NCI-H2081 treated with DMSO at 0.1 percent for 48 hours (cell line): ENCODE measurements around the gene RPL35A.
"Not testable (repeated sequence)": the region's sequence is repeated elsewhere in the genome, so short reads cannot be mapped to it uniquely, and the experiment has no call there.

Experiments
- DNase-seq: peaks from one replicate; lab custom pipeline; 2025; lab: John Stamatoyannopoulos, UW

Gene RPL35A

DNA sequence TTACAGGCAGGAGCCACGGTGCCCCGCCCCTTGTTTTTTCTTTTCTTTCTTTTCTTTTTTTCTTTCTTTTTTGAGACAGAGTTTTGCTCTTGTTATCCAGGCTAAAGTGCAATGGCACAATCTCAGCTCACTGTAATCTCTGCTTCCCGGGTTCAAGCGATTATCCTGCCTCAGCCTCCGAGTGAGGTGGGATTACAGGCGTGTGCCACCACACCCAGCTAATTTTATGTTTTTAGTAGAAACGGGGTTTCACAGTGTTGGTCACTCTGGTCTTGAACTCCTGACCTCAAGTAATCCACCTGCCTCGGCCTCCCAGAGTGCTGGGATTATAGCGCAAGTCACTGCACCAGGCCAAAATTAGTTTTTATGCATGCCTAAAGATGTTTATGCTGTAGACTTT is 2.5 kb downstream of the RPL35A start:
- no peak for DNase-seq

DNA sequence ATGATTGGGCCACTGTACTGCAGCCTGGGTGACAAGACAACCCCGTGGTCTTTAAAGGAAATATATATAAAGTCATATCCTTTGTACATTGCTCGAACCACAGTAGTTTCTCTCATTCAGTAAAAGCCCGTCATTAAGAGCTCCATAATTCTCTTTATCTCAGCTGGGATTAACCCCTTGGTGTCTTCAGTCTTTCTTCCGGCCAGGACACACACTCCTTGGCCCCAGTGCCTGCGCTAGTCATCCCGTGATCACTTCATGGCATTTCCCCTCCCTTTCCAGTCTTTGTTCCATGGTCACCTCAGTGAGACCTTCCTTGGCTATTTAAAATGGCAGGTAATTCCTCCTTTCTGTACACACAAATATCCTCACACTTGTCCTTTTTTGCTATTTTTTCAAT is 3.3 kb downstream of the RPL35A start:
- no peak for DNase-seq

DNA sequence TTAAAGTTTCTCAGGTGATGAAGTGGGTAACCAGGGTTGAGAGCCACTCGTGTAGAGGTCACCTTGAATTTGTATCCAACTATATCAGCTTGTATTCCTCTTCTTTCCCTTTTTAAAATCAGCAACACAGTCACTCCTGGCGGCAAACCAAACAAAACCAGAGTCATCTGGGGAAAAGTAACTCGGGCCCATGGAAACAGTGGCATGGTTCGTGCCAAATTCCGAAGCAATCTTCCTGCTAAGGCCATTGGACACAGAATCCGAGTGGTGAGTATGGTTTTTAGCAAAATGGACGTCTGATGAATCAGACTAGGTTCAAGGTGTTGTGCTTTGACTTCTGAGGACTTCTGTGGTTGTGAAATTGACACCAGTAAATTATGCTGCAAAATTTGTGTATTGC is 3.9 kb downstream of the RPL35A start:
- DNase-seq, result no peak

DNA sequence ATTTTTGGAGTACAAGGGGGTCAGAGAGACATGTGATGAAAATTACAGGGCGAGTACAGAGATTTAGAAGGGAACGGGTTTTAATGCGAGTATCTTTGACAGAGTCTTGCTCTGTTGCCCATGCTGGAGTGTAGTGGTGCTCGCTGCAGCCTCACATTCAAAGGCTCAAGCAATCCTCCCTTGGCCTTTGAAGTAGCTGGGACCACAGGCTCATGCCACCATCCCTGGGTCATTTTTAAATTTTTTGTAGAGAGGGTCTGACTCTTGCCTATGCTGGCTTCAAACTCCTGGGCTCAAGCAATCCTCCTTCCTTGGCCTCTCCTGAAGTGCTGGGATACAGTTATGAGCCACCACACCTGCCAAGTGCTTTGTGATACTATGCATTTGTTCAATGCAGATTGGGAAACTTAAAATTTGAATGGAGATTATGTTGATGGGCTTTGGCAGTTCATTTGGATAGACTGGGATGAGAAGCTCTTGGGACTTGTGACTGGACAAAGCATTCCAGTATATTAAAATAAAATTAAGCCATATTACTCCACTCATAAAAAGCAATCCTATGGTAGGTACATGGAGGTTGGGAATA is 6.0 kb downstream of the RPL35A start:
- DNase-seq, result no peak

DNA sequence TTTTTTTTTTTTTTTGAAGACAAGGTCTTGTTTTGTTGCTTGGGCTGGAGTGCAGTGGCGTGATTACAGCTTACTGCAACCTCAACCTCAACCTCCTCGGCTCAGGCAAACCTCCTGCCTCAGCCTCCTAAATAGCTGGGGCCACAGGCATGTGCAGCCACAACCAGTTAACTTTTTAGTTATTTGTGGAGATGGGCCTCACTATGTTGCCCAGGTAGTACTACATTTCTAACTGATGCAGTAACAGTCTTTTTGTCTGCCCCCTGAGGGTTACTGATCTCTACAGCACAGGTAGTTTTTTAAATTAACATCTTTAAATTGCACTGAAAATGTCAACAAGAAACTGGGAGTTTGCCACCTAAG is 6.6 kb downstream of the RPL35A start:
- DNase-seq, result no peak

DNA sequence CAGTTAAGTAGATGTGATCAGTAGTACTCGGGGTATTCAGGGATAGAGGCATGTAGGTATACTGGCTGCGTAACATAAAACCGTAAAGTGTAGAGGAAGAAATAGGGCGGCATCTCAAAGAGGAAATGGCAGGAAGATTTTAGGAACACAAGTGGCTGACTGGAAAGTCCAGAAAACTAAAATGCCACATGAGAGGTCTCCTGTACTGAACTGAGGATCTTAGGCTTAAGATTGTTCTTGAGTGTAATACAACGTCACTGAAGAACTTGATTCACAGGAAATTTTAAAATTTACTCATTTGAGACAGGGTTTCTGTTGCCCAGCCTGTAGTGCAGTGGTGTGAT is 7.8 kb downstream of the RPL35A start:
- DNase-seq, result no peak

DNA sequence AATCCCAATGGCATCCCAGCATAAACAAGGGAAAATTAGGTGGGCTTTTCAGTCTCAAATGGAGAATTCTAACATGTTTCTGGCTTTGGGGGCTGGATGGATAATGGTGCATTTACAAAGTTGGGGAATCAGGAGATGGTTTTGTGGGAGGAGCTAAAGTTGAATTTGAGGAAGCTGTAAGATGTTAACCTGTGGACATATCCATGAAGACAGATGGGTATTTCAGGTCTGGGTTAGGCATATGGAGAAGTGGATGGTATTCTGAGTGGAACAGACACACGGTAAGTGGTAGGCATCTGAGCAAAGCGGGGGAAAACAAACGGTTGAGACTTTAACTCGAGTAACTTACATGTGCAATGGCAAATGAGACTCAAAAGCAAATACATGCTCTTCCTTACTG is 8.4 kb downstream of the RPL35A start:
- DNase-seq, result no peak

DNA sequence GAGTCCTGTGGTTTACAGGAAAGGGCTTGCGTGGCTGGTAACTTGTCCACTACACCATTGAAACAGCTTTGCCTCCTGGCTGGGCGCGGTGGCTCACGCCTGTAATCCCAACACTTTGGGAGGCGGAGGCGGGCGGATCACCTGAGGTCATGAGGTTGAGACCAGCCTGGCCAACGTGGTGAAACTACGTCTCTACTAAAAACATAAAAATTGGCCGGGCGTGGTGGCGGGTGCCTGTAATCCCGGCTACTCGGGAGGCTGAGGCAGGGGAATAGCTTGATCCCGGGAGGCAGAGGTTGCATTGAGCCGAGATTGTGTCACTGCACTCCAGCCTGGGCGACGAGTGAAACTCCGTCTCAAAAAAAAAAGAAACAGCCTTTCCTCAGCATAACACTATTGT is 8.9 kb downstream of the RPL35A start:
- DNase-seq, result not testable (repeated sequence)

DNA sequence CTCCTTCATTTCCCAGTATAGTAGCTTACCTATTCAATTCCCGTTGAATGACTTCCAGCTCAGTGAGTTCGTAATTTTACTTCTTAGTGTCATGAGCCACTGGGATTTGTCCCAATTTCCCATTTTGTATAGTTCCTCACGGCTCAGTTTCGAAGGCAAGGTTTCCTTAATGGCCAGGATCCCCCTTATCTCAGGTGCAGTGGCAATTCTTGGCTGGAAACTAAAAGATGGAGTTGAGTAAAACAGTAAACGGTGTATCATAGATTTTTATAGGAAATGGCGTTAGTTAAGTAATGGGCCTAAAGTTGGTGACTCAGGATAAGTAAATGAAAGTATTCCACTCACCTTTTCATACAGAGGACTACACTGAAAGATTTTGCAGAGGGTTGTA is 9.5 kb downstream of the RPL35A start:
- DNase-seq, result no peak

DNA sequence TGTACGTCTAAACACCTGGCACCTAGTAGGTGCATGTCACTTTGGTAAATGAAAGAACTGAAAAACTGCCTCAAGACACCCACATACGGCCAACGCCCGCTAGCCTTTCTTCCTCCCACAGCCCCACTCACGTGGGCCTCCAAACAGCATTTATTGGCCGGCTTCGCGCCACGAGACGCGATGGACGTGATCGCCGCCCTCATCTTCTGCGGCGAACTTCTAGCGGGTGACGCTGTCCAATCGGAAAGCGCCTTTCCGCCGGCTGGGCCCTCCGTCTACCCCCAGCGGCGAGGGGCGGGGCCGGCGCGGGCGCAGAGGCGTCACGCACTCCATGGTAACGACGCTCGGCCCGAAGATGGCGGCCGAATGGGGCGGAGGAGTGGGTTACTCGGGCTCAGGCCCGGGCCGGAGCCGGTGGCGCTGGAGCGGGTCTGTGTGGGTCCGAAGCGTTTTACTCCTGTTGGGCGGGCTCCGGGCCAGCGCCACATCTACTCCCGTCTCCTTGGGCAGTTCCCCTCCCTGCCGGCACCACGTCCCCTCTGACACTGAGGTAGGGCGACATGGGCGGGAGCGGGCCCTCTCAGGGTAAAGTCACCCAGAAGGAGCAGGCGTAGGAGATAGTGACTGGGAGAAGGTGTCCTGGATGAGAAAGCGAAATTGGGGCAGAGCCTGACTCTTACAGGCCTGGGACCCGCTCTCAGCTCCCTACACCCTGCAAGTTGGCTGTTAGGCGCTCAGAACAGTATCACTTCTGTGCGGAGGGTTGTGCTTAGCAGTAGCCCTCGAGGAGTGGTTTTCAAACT is 10.1 kb downstream of the RPL35A start, which contains the start of gene LMLN:
Gene LMLN (plus strand): TSS at position 327 of the 803 bp plus-strand sequence. CDS start 29 bp downstream, at position 356.
- peak; percentile 91 for DNase-seq

DNA sequence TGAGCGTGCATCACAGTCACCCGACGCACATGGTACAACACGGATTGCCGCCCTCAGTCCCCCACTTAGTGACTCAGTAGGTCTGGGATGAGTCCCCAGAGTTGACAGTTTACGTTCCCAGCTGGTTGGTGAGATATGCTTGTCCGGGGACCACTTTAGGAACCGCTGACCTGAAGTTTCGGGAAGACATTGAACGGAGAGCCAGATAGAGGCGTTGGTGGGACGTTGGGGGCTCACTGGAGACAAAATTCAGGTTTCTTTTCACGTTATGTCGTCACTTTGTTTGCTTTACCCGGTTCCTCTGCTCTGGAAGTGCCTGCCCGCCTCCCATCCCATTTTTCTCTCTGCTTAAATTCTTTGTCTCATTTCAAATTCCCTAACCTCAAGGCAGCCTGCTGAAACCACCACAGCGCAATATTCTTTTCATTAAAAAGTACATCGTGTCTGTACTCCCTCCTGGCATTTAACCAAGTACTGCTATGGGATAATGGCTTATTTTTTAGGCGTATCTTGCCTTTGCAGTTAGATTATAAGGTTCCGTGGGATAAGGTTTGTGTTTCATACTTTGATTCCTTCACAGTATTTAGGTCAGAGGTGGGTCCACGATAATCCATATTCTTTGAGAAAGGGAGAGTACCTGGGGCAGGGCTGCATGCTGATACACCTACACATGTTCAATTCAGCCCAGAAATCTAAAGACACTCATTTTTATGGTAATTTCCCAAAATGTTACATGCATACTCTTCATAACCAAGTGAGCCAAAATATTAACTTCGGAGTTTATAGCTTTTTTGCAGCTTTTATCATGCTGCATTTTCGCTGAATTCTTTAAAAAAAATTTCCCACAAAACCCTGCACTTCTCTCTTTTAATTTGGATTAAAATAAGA is 10.9 kb downstream of the RPL35A start:
- no peak for DNase-seq

DNA sequence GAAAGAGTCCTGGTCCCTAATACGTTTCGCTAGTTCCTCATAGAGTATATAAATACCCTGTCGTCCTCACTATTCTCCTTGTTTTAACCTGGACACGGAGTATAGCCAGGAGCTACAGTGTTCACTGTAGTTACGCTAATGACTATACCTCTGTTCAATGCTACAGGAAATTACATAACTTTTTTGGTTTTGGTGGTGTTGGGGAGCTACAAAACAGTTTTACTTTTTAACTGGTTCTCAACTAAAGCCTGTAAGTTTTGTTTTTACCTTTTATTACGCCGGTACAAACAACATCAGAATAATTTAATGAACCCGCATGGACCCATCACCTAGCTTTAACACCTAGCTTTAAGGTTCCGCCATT is 11.6 kb downstream of the RPL35A start:
- no peak for DNase-seq

DNA sequence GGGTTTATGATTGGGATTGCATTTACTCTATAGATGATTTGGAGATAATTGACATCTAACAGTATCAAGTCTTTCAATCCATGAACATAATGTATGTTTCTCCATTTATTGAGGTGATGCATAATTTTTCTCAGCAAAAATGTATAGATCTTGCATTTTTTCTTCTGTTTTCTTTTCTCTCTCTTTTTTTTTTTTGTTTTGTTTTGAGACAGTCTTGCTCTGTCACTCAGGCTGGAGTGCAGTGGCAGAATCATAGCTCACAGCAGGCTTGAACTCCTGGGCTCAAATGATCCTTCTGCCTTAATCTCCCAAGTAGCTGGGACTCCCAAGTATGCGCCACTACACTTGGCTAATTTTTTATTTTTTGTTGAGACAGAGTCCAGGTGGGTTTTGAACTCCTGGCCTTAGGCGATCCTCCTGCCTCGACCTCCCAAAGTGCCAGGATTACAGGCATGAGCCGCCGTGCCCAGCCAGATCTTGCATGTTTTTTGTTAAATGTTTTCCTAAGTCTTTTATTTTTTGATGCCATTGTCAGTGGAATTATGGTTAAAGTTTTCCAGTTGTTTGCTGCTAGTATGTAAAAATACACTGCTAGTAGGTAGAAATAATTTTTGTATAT is 13.1 kb downstream of the RPL35A start:
- DNase-seq, result no peak

DNA sequence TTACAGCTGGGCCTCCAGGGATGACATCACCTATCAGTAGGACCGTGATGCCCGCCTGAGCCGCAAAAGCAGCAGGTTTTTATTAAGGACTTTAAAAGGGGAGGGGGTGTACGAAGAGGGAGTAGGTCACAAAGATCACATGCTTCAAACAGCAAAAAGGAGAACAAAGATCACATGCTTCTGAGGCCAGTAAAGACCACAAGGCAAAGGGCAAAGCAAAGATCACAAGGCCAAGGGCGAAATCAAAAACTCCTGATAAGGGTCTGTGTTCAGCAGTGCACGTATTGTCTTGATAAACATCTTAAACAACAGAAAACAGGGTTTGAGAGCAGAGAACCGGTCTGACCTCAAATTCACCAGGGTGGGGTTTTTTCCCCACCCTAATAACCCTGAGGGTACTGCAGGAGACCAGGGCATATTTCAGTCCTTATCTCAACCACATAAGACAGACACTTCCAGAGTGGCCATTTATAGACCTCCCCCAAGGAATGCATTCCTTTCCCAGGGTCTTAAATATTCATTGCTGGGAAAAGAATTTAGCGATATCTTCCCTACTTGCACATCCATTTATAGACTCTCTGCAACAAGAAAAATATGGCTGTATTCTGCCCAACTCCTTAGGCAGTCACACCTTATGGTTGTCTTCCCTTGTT is 17.5 kb downstream of the RPL35A start:
- DNase-seq, result not testable (repeated sequence)

DNA sequence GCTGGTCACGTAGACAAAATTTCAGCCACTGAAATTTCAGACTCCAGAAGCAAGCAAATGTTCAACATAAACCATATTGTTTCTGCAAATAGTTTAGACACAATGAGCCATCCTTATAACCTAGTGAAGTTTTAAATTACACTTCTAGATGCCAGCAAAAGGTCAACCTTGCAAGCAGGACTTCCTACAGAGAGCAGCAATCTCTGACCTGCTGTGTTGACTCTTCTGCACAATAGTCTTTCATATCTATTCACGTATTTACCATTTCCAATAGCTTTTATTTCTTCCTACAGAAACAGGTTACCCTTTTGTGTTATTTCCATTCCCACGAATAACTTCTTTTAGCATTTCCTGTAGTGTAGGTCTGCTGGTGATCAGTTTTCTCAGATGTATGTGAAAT is 20.6 kb downstream of the RPL35A start:
- no peak for DNase-seq

DNA sequence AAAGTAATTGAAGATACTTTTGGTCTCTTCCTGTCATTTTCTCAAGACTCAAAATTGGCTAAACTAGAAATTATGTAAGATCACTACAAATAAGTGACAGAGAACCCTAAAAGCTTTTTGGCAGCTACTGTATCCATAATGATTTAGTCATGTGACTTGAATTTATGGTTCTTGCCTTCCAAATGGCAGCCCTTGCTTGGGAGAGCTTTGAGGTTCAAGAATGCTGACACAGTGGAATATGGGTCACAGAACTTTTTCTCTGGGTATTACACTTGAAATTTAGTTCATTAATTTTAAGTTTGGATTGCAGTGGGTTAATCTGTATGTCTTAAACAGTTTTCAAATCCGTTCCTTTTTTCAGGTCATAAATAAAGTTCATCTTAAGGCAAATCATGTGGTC is 24.0 kb downstream of the RPL35A start:
- DNase-seq, result no peak

DNA sequence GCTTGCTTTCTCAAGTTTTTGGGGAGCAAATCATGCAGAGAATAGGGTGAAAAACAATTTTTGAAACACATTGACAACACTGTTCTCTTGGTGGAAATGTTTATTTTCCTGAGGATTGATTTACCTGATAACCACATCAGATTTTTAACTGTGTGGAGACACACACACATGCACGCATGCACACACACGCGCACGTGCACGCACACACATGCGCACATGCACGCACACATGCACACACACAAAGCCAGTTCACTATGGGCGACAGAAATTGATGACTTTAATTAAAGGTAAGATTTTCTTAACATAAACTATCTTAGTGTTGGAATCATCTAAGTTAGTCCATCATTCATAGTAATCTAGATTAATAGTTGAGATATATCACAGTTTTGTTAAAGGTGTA is 25.3 kb downstream of the RPL35A start:
- DNase-seq, result no peak

DNA sequence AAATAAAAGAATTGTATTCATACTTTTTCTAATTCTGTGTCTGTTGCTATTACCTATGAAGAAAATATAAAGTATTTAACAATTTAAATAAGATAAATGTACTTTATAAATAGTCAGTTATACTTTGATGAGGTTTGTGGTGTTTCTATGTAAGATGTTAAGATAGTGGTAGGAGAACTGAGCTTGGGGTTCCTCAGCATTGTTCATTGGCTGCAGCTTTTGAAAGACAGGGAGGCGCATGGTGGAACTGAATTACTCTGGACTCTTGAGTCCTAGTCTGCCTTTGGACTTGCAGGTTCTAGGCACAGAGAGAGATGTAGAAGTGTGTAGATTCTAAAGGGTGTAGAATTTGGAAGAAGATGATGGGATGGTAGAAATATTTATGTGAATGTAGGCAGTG is 33.1 kb downstream of the RPL35A start:
- DNase-seq, result no peak

DNA sequence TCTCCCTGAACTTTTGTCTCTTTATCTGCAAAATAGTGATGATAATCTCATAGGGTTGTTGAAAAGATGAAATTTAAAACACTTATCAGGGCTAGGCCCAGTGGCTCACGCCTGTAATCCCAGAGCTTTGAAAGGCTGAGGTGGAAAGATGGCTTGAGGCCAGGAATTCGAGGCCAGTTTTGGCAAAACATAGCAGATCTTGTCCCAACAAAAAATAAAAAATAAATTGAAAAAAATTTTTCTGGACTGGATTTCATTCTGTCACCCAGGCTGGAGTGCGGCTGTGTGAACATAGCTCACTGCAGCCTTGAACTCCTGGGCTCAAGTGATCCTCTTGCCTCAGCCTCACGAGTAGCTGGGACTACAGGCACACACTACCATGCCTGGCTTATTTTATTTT is 39.7 kb downstream of the RPL35A start:
- no peak for DNase-seq

DNA sequence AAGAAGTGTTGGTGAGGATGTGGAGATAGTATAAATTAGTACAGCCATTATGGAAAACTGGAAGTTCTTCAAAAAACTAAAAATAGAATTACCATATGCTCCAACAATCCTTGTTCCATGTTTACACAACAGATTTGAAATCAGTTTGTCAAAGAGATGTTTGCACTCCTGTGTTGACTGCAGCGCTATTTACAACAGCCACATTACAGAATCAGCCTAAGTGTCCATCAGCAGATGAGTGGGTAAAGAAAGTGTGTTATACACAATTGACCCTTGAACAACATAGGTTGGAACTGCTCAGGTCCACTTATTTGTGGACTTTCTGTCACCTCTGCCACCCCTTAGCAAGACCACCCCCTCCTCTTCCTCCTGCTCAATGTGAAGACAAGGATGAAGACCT is 44.7 kb downstream of the RPL35A start:
- DNase-seq, result no peak

DNA sequence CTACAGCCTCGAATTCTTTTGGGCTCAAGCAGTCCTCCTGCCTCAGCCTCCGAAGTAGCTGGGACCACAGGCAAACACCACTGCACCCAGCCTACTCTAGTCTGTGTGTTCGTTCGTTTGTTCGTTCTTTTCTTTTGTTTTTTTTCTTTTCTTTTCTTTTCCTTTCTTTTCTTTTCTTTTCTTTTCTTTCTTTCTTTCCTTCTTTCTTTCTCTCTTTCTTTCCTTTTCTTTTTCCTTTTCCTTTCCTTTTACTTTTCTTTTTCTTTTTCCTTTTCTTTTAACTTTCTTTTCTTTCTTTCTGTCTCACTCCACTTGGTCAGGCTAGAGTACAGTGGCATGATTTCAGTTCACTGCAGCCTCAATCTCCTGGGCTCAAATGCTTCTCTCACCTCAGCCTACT is 46.9 kb downstream of the RPL35A start:
- no peak for DNase-seq

DNA sequence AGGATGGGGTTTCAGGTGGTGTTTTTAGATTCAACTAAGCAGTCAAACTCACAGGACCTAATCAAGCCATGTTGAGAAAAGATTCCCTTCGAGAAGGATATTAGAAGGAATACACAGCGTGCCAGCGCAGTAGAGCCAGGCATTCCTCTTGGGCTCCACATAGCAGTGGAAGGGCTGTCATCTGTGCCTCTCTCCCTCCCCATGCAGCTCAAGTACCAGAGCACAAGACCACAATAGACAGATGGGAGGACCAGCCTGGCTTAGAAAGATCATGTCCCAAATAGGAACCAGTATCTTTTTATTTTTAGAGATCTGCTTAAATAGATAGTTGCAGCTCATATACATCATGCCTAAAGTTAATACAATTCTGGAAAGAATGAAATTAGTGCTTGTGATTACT is 47.9 kb downstream of the RPL35A start:
- DNase-seq, result no peak
